ENCODE data around the gene LHFPL6.

- no peak for TF ChIP-seq CTCF (IDR thresholded peaks at IDR 0.05; ENCODE audit: low read length)
- TF ChIP-seq EZH2 (IDR thresholded peaks at IDR 0.05; ENCODE audit: borderline replicate concordance, low read length) = no peak
Observed at GRCh38 chr13:39411511-39411910, 191.5 kb downstream of the LHFPL6 start.

Measured in OCI-LY1 (cell line).